ENCODE data around the gene GOLGA5.
"Not testable (repeated sequence)": the region's sequence is repeated elsewhere in the genome, so short reads cannot be mapped to it uniquely, and the experiment has no call there.

GOLGA5 gene

DNA sequence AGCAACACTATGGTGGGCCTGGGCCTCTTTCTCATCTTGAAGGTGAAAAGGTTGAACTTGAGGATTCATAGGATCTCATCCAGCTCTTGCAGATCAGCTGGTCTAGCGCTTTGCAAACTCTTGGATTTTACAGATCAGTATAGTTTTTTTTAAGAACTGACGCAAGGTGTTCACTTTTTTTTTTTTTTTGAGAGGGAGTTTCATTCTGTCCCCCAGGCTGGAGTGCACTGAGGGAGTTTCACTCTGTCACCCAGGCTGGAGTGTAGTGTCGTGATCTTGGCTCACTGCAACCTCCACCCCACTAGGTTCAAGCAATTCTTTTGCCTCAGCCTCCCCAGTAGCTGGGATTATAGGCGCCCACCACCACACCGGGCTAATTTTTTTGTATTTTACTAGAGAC, 25.3 kb upstream of the GOLGA5 start:
- Histone ChIP-seq H3K36me3 (ENCODE audit: insufficient read depth, low read length) (no peaks in the 10 kb centered on the region), H3K27me3 (ENCODE audit: insufficient read depth, low read length) (no peaks in the 10 kb centered on the region), H3K9me2 (ENCODE audit: low read depth, low read length) (no peaks in the 10 kb centered on the region), H3K4me2 (ENCODE audit: low read length) (no peak overlapping the region), H3K27ac (ENCODE audit: low read depth, low read length, poor library complexity, severe bottlenecking) (no peak overlapping the region), H3K79me2 (ENCODE audit: insufficient read depth, low read length) (no peaks in the 10 kb centered on the region), H4K20me1 (ENCODE audit: insufficient read depth, low read length) (no peaks in the 10 kb centered on the region), H3K9me3 (ENCODE audit: low read length) (no peaks in the 10 kb centered on the region), H3K4me3 (ENCODE audit: low read depth, low read length, poor library complexity, severe bottlenecking) (no peak overlapping the region), H3F3A (ENCODE audit: insufficient read depth, low read length) (no peaks in the 10 kb centered on the region), H3K4me1 (ENCODE audit: insufficient read depth, low read length, severe bottlenecking) (no peaks in the 10 kb centered on the region), H2AFZ (ENCODE audit: low read length) (no peak overlapping the region), H3K9ac (ENCODE audit: low read length) (no peak overlapping the region)
- TF ChIP-seq, protein P1, sequence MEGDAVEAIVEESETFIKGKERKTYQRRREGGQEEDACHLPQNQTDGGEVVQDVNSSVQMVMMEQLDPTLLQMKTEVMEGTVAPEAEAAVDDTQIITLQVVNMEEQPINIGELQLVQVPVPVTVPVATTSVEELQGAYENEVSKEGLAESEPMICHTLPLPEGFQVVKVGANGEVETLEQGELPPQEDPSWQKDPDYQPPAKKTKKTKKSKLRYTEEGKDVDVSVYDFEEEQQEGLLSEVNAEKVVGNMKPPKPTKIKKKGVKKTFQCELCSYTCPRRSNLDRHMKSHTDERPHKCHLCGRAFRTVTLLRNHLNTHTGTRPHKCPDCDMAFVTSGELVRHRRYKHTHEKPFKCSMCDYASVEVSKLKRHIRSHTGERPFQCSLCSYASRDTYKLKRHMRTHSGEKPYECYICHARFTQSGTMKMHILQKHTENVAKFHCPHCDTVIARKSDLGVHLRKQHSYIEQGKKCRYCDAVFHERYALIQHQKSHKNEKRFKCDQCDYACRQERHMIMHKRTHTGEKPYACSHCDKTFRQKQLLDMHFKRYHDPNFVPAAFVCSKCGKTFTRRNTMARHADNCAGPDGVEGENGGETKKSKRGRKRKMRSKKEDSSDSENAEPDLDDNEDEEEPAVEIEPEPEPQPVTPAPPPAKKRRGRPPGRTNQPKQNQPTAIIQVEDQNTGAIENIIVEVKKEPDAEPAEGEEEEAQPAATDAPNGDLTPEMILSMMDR (IDR thresholded peaks at IDR 0.05; ENCODE audit: low read length), result no peak
- no peak for TF ChIP-seq EZH2 (IDR thresholded peaks at IDR 0.05; ENCODE audit: borderline replicate concordance, low read length)

DNA sequence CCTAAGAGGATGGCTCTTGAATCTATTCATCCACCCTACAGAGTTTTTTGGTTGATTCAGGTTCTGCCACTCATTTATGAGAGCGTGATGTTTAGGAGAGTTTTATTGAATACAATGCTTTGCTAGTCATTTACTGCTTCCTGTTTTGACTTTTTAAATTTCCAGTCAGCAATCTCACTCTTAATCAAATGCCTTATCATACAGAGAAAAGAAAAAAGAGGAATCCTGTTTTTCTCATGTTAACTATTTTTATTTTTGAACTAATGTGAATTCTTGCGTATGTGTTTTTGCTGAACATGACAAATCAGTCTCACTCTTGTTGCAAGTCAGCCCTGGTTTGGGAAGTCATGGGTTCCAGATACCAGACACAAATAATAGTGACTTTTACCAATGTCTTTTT, 23.6 kb upstream of the GOLGA5 start:
- Histone ChIP-seq H3K4me1 (ENCODE audit: insufficient read depth, low read length, severe bottlenecking) (no peaks in the 10 kb centered on the region), H3F3A (ENCODE audit: insufficient read depth, low read length) (no peaks in the 10 kb centered on the region), H3K9ac (ENCODE audit: low read length) (no peak overlapping the region), H3K27ac (ENCODE audit: low read depth, low read length, poor library complexity, severe bottlenecking) (no peak overlapping the region), H3K4me3 (ENCODE audit: low read depth, low read length, poor library complexity, severe bottlenecking) (no peak overlapping the region), H3K4me2 (ENCODE audit: low read length) (no peak overlapping the region), H4K20me1 (ENCODE audit: insufficient read depth, low read length) (no peaks in the 10 kb centered on the region), H3K36me3 (ENCODE audit: insufficient read depth, low read length) (no peaks in the 10 kb centered on the region), H2AFZ (ENCODE audit: low read length) (no peak overlapping the region), H3K27me3 (ENCODE audit: insufficient read depth, low read length) (no peaks in the 10 kb centered on the region), H3K9me3 (ENCODE audit: low read length) (no peaks in the 10 kb centered on the region), H3K79me2 (ENCODE audit: insufficient read depth, low read length) (no peaks in the 10 kb centered on the region), H3K9me2 (ENCODE audit: low read depth, low read length) (no peaks in the 10 kb centered on the region)
- TF ChIP-seq, protein P1 (IDR thresholded peaks at IDR 0.05; ENCODE audit: low read length), result no peak
- TF ChIP-seq EZH2 (IDR thresholded peaks at IDR 0.05; ENCODE audit: borderline replicate concordance, low read length), result no peak

DNA sequence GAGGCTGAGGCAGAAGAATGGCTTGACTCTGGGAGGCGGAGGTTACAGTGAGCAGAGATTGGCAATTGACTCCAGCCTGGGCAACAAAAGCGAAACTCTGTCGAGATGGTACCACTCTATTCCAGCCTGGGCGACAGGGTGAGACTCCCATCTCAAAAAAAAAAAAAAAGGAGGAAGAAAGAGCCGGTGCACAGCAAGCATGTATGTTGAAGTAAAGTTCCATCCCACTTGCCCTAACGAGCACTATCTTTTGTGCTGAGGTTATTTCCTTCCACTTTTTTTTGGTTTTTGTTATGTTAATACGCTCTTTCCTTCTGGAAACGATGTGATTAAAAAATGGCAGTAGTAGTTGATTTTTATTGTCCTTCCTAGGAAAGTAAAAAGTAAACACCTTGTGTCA, 19.5 kb upstream of the GOLGA5 start:
- no peak overlapping the region for H3K9ac ChIP-seq (ENCODE audit: low read length)
- H2AFZ ChIP-seq (ENCODE audit: low read length), result no peak overlapping the region
- no peaks in the 10 kb centered on the region for H3K9me3 ChIP-seq (ENCODE audit: low read length)
- H3K9me2 ChIP-seq (ENCODE audit: low read depth, low read length), result no peaks in the 10 kb centered on the region
- no peaks in the 10 kb centered on the region for H3F3A ChIP-seq (ENCODE audit: insufficient read depth, low read length)
- no peak overlapping the region for H3K4me2 ChIP-seq (ENCODE audit: low read length)
- no peak overlapping the region for H3K27ac ChIP-seq (ENCODE audit: low read depth, low read length, poor library complexity, severe bottlenecking)
- no peaks in the 10 kb centered on the region for H3K36me3 ChIP-seq (ENCODE audit: insufficient read depth, low read length)
- no peaks in the 10 kb centered on the region for H4K20me1 ChIP-seq (ENCODE audit: insufficient read depth, low read length)
- no peak overlapping the region for H3K4me3 ChIP-seq (ENCODE audit: low read depth, low read length, poor library complexity, severe bottlenecking)
- no peak for TF ChIP-seq EZH2 (IDR thresholded peaks at IDR 0.05; ENCODE audit: borderline replicate concordance, low read length)
- TF ChIP-seq, protein P1 (IDR thresholded peaks at IDR 0.05; ENCODE audit: low read length), result no peak
- H3K4me1 ChIP-seq (ENCODE audit: insufficient read depth, low read length, severe bottlenecking), result no peaks in the 10 kb centered on the region
- no peaks in the 10 kb centered on the region for H3K79me2 ChIP-seq (ENCODE audit: insufficient read depth, low read length)
- H3K27me3 ChIP-seq (ENCODE audit: insufficient read depth, low read length), result no peaks in the 10 kb centered on the region

DNA sequence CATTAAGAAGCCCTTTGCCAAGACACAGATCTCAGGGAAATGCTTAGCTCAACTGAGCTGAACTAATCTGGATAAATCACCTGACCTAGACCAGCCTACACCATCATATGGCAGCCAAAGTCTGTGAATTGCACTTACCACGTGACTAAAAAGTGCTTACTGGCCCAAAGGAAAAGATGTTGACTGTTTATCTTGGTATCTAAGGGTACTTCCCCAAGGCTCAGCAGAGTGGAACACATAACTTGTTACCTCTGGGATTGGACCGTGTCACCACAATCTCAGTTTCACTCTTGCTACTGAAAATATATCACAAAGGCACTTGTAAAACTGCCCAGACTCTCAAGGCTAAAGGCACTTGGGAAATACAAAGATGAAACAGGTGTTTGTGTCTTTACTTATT, 18.8 kb upstream of the GOLGA5 start:
- H3K27ac ChIP-seq (ENCODE audit: low read depth, low read length, poor library complexity, severe bottlenecking); H3K9ac ChIP-seq (ENCODE audit: low read length): not testable (repeated sequence)

DNA sequence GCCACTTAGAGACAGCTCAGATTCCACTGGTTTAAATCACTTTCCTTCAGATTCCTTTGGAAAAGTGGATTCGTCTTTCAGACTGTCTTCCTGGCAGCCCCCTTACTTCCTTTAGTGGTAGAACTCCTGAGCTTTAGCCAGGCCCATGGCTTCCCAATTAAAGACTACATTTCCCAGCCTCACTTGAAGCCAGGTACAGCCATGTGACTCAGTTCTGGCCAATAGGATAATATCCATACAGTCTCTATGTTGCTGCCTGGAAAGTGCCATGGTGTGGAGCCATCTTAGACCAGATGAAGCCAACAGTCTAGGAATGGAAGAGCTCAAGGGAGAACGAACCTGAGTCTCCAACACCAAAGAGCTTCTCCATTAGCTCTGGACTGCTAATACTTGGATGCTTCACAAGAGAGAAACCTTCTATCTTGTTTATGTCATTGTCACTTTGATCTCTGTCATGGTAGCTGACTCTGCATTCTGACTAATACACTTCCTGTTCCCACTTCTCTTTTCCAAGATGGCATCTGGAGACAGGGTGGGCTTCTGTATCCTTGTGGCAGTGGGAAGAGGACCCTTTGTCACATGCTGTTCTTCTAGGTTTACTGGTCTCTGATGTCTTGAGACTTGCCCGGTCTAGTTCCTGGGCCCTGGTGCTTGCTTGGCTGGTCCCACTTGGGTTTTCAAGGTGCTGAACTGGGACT, 15.1 kb upstream of the GOLGA5 start:
- H3K79me2 ChIP-seq (ENCODE audit: insufficient read depth, low read length); H4K20me1 ChIP-seq (ENCODE audit: insufficient read depth, low read length); H2AFZ ChIP-seq (ENCODE audit: low read length); H3K36me3 ChIP-seq (ENCODE audit: insufficient read depth, low read length); H3K27me3 ChIP-seq (ENCODE audit: insufficient read depth, low read length); H3F3A ChIP-seq (ENCODE audit: insufficient read depth, low read length); H3K9me2 ChIP-seq (ENCODE audit: low read depth, low read length); H3K4me2 ChIP-seq (ENCODE audit: low read length); H3K4me1 ChIP-seq (ENCODE audit: insufficient read depth, low read length, severe bottlenecking); H3K27ac ChIP-seq (ENCODE audit: low read depth, low read length, poor library complexity, severe bottlenecking); H3K9ac ChIP-seq (ENCODE audit: low read length); H3K9me3 ChIP-seq (ENCODE audit: low read length); H3K4me3 ChIP-seq (ENCODE audit: low read depth, low read length, poor library complexity, severe bottlenecking): not testable (repeated sequence)

More for the DNA sequence above, 18.8 kb upstream of the GOLGA5 start:
- H4K20me1 ChIP-seq (ENCODE audit: insufficient read depth, low read length); H3K9me2 ChIP-seq (ENCODE audit: low read depth, low read length); H3K36me3 ChIP-seq (ENCODE audit: insufficient read depth, low read length); H3K79me2 ChIP-seq (ENCODE audit: insufficient read depth, low read length); H3K4me2 ChIP-seq (ENCODE audit: low read length); H2AFZ ChIP-seq (ENCODE audit: low read length); H3K4me1 ChIP-seq (ENCODE audit: insufficient read depth, low read length, severe bottlenecking); H3F3A ChIP-seq (ENCODE audit: insufficient read depth, low read length); H3K27me3 ChIP-seq (ENCODE audit: insufficient read depth, low read length); H3K9me3 ChIP-seq (ENCODE audit: low read length); H3K4me3 ChIP-seq (ENCODE audit: low read depth, low read length, poor library complexity, severe bottlenecking): not testable (repeated sequence)
